KG1 (cell line): ENCODE data around the gene ZNRD2.

ENCODE experiments used
- DNase-seq: peaks from one replicate; lab custom pipeline; 2025; lab: John Stamatoyannopoulos, UW

Gene ZNRD2

GRCh38 chr11:65588199-65589054 is 18.1 kb downstream of the ZNRD2 start:
- no peak for DNase-seq

DNA sequence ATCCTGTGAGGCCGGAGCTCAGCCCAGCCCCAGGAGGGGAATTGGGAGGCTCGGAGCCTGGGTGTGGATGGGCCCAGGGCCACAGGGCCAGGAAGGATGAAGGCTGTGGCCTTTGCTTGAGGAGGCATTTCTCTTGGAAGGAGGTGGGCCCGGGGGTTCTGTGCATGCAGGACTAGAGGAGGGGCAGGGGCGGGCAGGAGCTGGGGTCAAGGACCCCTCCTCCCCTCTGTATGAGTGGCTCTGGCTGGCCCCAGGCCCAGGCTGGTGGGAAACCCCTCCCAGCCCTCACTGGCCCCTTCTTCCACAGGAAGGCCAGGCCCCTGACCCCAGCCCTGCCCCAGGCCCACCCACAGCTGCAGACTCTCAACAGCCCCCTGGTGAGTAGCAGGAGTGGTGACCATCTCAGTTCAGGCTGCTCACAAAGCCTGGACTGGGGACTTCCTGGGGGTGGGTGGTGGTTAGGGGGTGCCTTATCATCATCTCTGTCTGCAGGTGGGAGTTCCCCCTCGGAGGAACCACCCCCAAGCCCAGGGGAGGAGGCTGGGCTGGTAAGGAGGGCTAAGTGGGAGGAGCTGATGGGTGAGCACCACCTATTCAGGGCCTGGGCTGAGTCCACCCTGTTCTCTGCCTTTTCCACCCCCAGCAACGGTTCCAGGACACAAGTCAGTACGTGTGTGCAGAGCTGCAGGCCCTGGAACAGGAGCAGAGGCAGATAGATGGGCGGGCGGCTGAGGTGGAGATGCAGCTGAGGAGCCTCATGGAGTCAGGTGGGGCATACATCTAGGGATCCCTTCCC is 19.4 kb downstream of the ZNRD2 start:
- no peak for DNase-seq

- no peak for DNase-seq
Observed at GRCh38 chr11:65590240-65590738, 20.0 kb downstream of the ZNRD2 start.

GRCh38 chr11:65591939-65592857 is 21.9 kb downstream of the ZNRD2 start:
- no peak for DNase-seq

DNA sequence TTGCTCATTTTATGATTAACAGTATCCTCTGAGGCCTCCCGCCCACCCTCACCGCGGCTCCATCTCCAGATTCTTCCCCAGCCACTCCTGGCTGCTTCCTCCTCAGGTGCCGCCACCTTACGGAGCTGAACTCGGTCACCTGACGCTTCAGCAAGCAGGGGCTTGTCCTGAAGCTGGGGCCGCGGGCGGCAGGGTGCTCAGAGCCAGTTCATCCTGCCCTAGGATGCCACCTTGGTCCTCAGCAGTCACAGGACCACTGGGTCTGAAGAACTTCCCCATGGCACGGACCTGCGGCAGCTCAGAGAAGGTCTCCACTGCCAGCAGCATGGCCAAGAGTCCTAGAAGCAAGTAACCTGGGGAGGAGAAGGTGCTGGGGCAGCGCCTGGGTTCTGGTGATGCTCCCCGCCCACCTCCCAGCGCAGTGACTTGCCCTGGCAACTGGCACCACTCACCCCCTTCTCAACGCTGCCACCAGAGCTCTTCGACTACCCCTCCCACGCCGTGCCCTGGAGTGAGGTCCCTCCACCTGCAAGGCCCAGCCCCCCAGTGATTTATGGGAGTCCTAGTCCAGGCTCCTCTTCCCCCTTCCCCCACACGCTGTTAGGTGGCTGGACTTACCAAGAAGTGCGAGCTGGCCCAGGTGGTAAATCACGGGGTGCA is 22.7 kb downstream of the ZNRD2 start:
- no peak for DNase-seq

DNA sequence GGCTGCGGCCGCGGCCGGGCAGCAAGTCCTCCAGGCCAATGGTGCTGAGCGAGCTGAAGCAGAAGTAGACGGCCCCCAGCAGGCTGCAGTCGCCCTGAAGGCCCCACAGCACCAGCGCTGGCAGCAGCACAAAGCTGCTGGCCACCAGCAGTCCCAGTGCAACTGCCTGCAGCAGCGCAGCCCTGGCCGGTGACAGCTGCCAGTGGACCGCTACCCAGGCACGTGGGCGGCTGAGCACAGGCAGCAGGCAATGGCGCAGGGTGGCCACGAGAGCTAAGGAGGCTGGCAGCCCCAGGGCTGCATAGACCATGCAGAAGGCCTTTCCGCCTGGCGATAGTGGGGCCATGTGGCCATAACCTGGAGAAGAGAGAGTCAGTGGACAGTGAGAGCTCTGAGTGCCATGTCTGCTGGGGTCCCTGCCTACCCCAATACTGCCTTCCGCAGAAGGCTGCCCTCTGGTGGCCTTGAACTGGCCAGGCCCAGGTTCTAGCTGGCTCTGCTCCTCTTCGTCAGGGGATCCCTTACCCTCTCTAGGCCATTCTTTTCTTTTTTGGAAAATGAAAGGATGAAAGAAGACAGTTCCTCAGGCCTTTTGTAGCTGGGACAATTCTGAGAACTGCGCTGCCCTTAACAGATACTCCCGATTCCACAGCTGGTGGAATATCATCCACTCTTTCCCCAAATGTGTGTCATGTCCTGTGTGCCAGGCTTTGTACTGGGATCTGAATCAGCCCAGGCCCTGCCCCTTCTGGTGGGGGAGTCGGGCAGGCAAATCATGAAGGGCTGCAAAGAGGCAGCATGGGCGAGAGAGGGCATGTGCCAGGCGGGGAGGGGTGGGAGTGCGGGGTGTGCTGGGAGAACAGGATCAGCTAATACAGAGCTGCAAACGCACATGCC is 23.5 kb downstream of the ZNRD2 start:
- DNase-seq = no peak

DNA sequence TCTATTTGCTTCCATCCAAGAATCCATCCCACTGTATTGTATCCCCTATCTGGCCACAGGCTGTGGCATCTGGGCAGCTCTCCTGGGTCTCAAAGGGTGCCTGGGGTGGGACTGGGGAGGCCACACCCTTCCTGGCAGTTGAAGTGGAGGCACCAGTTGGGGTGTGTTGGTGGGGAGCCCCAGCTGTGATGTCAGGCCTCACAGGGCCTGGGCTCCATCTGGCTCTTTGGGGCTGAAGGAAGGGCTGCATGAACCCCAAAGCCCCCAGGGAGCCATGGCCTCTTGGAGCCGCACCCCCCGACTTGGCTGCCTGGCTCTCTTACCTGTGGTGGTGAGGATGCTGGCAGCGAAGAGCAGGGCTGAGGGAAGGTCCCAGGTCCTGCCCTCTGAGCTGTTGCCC is 24.9 kb downstream of the ZNRD2 start:
- DNase-seq = no peak

DNA sequence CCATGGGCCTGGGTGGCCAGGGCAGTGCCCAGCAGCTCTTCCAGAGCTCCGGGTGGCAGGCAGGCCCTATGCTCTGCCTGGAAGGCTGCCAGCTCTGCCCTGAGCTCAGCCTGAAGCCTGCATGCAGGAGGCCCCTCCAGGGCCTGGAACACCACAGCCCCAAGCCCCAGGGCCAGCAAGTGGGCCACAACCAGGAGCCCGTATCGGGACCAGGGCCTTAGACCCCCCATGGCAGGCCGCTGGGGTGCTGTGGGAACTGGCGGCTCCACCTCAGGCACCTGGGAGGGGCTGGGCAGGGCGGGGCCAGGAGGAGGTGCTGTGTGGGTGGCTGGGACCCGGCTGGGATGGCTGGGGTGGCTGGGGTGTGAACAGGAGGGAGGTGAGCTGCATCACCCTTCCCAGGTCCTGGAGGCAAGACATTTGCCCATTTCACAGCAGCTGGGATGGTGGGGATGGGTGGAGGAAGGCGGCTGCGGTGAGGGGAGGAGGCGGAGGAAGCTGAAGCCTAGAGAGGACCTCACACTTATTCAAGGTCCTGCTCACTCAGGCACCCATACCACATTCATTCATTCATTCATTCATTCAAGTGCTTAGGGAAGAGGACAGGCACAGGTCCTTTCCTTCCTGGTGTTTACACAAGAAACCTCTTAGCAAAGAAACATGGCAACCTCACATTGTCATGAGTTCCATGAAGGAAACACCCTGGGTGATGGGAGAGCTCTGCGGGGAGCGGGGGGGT is 25.4 kb downstream of the ZNRD2 start, which contains the start of gene KCNK7:
KCNK7 (minus strand) TSS at position 258 of the 739 bp plus-strand sequence; CDS start at position 230, 28 bp downstream.
- no peak for DNase-seq

DNA sequence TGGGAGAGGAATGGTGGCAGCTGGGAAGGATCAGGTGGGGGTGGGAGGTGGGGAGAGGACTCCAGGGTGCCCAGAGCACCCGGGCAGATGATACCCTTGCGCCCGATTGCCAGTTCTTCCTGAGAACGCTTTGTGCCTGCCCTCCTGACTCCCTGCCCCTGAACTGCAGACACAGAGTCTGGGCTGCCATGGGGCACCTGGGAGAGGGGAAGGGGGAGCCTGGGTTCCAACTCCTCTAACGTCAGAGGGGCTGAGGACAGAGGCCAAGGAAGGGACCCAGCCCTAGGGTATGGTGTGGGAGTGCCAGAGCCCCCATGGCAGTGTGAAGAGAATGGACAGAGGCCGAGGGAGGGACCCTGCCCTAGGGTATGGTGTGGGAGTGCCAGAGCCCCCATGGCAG is 26.2 kb downstream of the ZNRD2 start:
- DNase-seq = no peak

DNA sequence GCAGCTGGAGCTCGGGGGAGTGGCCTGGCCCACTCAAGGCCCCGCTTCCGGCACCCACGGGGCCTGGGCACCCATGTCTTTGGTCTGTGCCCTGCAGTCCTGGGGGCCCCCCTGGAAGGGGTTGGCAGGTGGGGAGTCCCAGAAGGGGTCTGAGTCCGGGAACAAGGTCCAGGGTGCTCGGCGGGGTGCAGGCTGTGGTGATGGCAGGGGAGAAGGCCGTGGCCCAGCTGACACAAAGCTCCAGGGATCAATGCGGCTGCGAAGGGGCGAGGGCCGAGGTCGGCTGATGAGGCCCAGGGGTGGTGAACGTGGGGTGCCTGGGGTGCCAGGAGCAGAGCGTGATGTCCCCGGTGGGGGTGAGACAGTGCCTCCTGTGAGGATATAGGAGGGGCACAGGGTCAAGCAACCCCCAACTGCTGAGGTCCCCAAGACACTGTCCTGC is 28.0 kb downstream of the ZNRD2 start:
- no peak for DNase-seq

DNA sequence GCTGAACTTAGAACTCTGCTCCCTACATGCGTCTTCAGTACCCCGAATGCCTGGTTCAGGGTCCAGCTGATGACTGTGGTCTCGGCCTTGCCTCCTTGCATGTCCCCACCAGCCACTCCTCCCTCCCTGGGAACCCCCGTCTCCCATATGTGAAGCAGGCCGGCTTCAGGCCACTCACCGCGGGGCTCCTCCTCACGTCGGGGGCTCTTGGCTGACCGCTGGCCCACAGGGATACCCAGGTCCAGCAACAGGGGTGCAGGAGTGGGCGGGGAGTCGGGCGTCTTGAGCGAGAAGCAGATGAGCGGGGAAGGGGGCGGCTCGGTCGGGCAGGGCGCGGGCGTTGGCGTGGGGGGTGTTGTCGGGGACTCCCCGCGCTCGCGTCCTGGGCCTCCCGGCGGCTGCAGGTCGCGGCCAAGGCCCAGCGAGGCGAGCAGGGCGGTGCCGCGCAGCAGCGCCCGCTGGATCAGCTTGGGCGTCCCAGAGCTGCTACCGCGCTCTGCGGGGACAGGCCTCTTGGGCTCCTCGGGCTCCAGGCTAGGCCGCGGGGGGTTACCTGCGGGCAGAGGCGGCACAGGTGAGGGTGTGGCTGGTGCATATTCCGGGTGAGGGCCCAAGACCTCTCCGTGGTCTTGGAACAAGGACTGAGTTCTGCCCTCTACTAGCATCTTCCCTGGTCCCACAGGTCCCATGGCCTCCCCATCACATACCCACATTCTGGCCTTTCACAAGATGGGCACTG is 29.1 kb downstream of the ZNRD2 start:
- DNase-seq = no peak

DNA sequence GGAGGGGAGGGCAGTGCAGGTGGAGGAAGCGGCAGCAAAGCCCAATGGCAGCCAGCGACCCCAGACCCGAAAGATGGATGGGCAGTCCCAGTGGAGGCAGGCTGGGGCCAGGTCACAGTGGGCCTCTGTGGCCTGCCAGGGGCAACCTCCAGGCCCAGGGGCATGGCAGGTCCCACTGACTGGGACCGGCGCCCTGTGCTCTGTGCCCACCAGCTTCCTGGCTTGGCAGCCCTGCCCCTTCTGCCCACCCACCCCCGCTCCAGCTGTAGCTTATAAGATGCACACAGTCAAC is 29.6 kb downstream of the ZNRD2 start:
- no peak for DNase-seq

GRCh38 chr11:65604258-65604657 is 34.0 kb downstream of the ZNRD2 start:
- no peak for DNase-seq

GRCh38 chr11:65606876-65607613 is 36.8 kb downstream of the ZNRD2 start:
- no peak for DNase-seq

DNA sequence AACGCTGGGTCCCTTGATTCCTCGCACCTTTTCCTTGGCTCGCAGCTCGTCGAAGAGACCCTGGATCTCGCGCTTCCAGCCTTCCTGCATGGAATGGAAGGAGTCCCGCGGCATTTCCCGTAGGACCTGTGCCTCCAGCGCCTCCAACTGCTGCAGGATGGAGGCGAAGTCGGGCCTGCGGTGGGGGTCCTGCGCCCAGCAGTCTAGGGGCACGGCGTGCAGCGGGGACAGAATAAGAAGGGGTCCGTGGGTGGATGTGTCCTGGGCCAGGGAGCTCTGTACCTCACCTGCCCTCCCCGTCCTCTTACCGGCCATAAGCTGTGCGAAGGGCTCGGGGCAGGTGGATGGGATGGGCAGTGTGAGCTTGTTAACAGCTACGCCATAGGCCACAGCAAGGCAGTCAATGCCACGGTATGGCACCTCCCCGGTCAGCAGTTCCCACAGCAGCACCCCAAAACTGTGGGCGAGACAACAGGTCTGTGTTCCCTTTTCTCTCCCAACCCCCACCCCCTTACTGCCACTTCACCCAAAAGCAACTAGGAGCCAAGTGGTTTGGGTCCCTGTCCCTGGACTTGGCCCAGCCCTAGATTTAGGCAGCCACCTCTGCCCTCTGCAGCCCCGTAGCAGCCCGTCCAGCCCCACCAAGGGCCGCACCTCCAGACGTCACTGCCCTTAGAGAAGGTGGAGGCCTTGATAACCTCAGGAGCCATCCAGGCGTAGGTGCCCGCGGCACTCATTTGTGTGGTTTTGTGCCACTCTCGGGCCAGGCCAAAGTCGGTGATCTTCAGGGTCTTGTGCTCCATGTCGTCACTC is 37.5 kb downstream of the ZNRD2 start:
- no peak for DNase-seq

- no peak for DNase-seq
Observed at GRCh38 chr11:65609229-65609628, 39.0 kb downstream of the ZNRD2 start.

GRCh38 chr11:65609665-65610064 is 39.4 kb downstream of the ZNRD2 start:
- DNase-seq = no peak
